ENCODE data around the gene BRICD5. TPM values are rescaled to one million over a fixed set of nuclear protein-coding genes. Genes with fewer than 3 reads are reported as not detected.

BRICD5 gene
- total RNA-seq, 1 donor from 2014 or later = 5.1 TPM

DNA sequence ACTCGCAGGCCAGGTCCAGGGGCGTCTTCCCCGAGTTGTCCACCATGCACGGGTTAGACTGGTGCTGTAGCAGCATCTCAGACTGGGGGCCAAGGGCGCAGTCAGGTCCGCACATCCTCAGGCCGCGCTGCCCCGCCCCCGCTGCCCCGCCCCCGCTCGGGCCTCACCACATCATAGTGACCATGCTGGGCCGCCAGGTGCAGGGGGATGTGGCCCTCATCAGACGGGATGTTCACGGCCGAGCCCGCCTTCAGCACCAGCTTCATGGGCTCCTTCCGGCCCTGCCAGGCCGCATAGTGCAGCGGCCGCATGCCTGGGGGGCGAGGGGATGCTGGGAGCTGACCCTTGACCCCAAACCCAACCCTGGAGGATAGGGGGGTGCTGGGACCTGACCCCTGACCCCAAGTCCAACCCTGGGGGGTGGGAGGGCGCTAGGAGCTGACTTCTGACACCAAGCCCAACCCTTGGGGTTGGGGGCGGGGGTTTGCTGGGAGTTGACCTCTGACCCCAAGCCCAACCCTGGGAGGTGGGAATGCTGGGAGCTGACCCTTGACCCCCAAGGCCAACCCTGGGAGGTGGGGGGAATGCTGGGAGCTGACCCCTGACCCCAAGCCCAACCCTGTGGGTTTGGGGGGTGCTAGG, 21.3 kb downstream of the BRICD5 start:
- Mint-ChIP-seq H3K9me3 (no peaks in the 10 kb centered on the region), H3K4me3 (no peak overlapping the region), H3K36me3 (ENCODE audit: low read depth) (no peaks in the 10 kb centered on the region), H3K27ac (no peak overlapping the region), H3K4me1 (no peaks in the 10 kb centered on the region), H3K27me3 (peaks cover 5% of the 10 kb centered on the region)
- no peak for ATAC-seq (ENCODE audit: low read depth)
- TF ChIP-seq, protein P1, sequence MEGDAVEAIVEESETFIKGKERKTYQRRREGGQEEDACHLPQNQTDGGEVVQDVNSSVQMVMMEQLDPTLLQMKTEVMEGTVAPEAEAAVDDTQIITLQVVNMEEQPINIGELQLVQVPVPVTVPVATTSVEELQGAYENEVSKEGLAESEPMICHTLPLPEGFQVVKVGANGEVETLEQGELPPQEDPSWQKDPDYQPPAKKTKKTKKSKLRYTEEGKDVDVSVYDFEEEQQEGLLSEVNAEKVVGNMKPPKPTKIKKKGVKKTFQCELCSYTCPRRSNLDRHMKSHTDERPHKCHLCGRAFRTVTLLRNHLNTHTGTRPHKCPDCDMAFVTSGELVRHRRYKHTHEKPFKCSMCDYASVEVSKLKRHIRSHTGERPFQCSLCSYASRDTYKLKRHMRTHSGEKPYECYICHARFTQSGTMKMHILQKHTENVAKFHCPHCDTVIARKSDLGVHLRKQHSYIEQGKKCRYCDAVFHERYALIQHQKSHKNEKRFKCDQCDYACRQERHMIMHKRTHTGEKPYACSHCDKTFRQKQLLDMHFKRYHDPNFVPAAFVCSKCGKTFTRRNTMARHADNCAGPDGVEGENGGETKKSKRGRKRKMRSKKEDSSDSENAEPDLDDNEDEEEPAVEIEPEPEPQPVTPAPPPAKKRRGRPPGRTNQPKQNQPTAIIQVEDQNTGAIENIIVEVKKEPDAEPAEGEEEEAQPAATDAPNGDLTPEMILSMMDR (IDR thresholded peaks at IDR 0.05) = no peak
- ChIA-PET POLR2A (no interaction called here), CTCF (no interaction called here)
- no peak for DNase-seq
- intact Hi-C loops (cut with micrococcal nuclease) = no loop called here

DNA sequence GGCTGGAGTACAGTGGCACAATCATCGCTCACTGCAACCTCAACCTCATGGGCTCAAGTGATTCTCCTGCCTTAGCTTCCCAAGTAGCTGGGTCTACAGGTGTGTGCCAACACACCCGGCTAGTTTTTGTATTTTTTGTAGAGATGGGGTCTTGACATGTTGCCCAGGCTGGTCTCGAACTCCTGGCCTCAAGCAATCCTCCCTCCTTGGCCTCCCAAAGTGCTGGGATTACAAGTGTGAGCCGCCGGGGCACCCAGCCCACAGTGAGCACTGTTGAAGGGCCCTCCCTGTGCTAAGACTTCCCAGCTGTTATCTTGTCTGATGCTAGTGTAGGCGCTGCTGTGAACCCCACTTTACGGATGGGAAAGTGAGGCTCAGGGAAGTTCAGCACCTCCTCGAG, 22.3 kb downstream of the BRICD5 start:
- Mint-ChIP-seq H3K4me3 (no peak overlapping the region), H3K36me3 (ENCODE audit: low read depth) (no peaks in the 10 kb centered on the region), H3K27ac (no peak overlapping the region), H3K9me3 (no peaks in the 10 kb centered on the region), H3K27me3 (peaks cover 3% of the 10 kb centered on the region), H3K4me1 (peaks cover 2% of the 10 kb centered on the region)
- DNase-seq (no peak), ATAC-seq (ENCODE audit: low read depth) (no peak)
- ChIA-PET POLR2A (no interaction called here), CTCF (no interaction called here)
- intact Hi-C loops (cut with micrococcal nuclease) = no loop called here
- TF ChIP-seq, protein P1 (IDR thresholded peaks at IDR 0.05) = no peak

DNA sequence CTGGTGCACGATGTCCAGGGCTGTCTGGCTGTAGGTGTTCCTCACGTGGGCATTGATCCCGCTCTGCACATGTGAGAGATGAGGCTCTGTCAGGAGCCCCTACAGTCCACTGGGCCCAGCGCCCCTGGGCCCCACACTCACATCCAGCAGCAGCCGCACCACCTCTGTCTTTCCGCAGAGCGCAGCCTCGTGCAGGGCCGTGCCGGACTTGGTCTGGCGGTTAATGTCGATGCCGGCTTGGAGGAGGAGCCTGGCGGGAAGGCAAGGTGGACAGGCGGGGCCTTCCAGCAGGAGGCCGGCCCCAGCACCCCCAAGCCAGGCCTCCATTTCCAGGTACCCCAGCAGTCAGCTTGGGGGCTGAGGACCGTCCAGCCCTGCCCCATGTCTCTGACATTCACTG, 23.5 kb downstream of the BRICD5 start:
- CTCF ChIA-PET = no interaction called here

DNA sequence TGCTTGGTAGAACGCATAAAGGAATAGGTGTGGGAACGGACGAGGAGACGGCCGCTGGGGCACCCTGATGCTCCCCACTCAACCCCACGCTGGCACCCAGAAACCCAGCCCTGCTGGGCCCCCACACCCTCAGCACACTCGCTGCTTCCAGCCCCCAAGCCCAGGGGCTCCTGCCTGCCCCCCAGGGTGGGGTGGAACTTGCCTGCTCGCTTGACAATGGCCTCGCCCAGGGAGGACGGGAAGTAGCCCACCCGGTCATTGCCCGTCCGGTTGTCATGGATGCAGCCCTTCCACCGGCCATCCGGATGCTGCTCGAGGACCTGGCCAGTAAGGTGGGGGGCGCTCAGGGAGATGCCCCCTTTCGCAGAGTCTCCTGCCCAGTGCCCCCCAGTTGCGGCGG, 24.2 kb downstream of the BRICD5 start:
- POLR2A ChIA-PET = no interaction called here
- intact Hi-C loops (cut with micrococcal nuclease) = no loop called here
- TF ChIP-seq, protein P1 (IDR thresholded peaks at IDR 0.05) = no peak
- Mint-ChIP-seq H3K4me3 (no peak overlapping the region), H3K27me3 (no peaks in the 10 kb centered on the region), H3K27ac (no peak overlapping the region), H3K9me3 (no peaks in the 10 kb centered on the region), H3K36me3 (ENCODE audit: low read depth) (no peaks in the 10 kb centered on the region), H3K4me1 (peaks cover 4% of the 10 kb centered on the region)
- DNase-seq = no peak
- ATAC-seq (ENCODE audit: low read depth) = no peak
- CTCF ChIA-PET = no interaction called here

More for the DNA sequence above, 23.5 kb downstream of the BRICD5 start:
- Mint-ChIP-seq H3K9me3 (no peaks in the 10 kb centered on the region), H3K4me1 (peaks cover 4% of the 10 kb centered on the region), H3K4me3 (no peak overlapping the region), H3K27ac (no peak overlapping the region), H3K36me3 (ENCODE audit: low read depth) (no peaks in the 10 kb centered on the region), H3K27me3 (no peaks in the 10 kb centered on the region)
- POLR2A ChIA-PET = no interaction called here
- intact Hi-C loops (cut with micrococcal nuclease) = no loop called here
- DNase-seq (no peak), ATAC-seq (ENCODE audit: low read depth) (no peak)
- TF ChIP-seq, protein P1 (IDR thresholded peaks at IDR 0.05) = no peak

DNA sequence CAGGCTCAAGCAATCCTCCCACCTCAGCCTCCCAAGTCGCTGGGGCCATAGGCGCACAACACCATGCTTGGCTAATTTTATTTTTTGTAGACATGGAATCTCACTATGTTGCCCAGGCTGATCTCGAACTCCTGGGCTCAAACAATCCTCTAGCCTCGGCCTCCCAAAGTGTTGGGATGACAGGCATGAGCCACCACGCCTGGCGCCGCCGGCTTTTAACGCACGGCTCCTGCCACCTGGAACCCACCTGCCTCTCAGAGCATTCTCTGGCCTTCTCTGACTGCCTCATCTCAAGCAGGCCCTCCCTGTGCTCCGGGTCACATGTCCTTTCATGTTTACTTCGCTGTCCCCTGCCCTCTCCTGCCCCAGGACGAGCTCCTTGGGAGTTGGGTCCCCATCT, 24.6 kb downstream of the BRICD5 start:
- intact Hi-C loops (cut with micrococcal nuclease) = no loop called here
- ChIA-PET CTCF (no interaction called here), POLR2A (no interaction called here)
- H3K4me1 Mint-ChIP-seq = peaks cover 4% of the 10 kb centered on the region
- H3K4me3 Mint-ChIP-seq = no peak overlapping the region
- H3K27ac Mint-ChIP-seq = no peak overlapping the region
- H3K9me3 Mint-ChIP-seq = no peaks in the 10 kb centered on the region
- ATAC-seq (ENCODE audit: low read depth) (no peak), DNase-seq (no peak)
- no peaks in the 10 kb centered on the region for H3K27me3 Mint-ChIP-seq
- H3K36me3 Mint-ChIP-seq (ENCODE audit: low read depth) = no peaks in the 10 kb centered on the region
- TF ChIP-seq, protein P1 (IDR thresholded peaks at IDR 0.05) = no peak

All from activated B cell treated with CpG ODN at 0.5 μM for 24 hours (primary cell).